ENCODE measurements around the gene ZC2HC1C.

Gene ZC2HC1C

DNA sequence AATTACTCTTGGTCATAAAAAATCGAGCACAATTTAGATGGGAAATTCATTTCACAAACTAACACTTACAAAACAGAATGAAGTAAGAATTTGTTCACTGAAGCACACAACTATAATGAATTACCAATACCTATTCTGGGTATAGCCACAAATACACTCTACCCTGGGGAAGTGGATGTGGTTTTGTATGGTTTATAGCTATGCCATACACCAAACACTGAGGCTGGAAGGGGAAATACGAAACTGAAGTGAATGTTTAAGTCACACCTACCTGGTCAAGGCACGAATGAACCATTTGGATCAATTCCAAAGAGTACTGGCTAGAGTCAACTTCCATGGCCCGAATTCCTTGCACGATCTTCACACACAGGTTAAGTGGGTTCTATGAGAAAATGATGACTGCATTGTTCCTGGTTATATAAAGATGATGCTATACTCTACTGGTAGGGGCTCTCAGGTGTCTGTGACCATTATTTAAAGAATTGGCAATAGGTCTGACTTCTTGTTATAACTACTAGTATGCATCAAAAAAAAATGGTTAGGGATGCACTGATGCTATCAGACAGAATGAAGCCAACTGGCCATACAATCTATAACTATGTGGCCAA lies 44.6 kb downstream of the ZC2HC1C start:
- Histone ChIP-seq H3K36me3 (peaks cover 75% of the 10 kb centered on the region), H3K9me3 (ENCODE audit: severe bottlenecking) (no peaks in the 10 kb centered on the region)

DNA sequence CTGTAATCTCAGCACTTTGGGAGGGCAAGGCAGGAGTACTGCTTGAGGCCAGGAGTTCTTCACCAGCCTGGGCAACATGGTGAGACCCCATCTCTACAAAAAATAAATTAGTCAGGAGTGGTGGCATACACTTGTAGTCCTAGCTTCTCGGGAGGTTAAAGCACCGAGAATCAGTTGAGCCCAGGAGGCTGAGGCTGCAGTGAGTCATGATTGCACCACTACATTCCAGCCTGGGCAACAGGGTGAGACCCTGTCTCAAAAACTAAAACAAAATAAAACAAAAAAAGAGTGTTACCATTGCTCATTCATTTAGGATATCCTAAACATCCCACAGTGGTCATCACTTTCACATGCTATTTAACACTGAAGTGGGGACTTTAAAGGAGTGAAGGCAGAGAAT lies 49.6 kb downstream of the ZC2HC1C start:
- TF ChIP-seq, protein P1, sequence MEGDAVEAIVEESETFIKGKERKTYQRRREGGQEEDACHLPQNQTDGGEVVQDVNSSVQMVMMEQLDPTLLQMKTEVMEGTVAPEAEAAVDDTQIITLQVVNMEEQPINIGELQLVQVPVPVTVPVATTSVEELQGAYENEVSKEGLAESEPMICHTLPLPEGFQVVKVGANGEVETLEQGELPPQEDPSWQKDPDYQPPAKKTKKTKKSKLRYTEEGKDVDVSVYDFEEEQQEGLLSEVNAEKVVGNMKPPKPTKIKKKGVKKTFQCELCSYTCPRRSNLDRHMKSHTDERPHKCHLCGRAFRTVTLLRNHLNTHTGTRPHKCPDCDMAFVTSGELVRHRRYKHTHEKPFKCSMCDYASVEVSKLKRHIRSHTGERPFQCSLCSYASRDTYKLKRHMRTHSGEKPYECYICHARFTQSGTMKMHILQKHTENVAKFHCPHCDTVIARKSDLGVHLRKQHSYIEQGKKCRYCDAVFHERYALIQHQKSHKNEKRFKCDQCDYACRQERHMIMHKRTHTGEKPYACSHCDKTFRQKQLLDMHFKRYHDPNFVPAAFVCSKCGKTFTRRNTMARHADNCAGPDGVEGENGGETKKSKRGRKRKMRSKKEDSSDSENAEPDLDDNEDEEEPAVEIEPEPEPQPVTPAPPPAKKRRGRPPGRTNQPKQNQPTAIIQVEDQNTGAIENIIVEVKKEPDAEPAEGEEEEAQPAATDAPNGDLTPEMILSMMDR (IDR thresholded peaks at IDR 0.05; ENCODE audit: low read depth, low read length) = no peak
- no peaks in the 10 kb centered on the region for H3K9me3 ChIP-seq (ENCODE audit: severe bottlenecking)
- H3K27me3 ChIP-seq (ENCODE audit: insufficient read depth, low read depth, severe bottlenecking) = no peaks in the 10 kb centered on the region
- no peak for DNase-seq
- H3K27ac ChIP-seq = no peak overlapping the region
- no peak overlapping the region for H3K4me3 ChIP-seq (ENCODE audit: low read depth, low read length)
- H3K36me3 ChIP-seq = peaks cover 48% of the 10 kb centered on the region

More for the DNA sequence above, 44.6 kb downstream of the ZC2HC1C start:
- DNase-seq = no peak
- H3K27me3 ChIP-seq (ENCODE audit: insufficient read depth, low read depth, severe bottlenecking) = no peaks in the 10 kb centered on the region
- no peak overlapping the region for H3K27ac ChIP-seq
- no peak overlapping the region for H3K4me3 ChIP-seq (ENCODE audit: low read depth, low read length)
- TF ChIP-seq, protein P1 (IDR thresholded peaks at IDR 0.05; ENCODE audit: low read depth, low read length) = no peak

DNA sequence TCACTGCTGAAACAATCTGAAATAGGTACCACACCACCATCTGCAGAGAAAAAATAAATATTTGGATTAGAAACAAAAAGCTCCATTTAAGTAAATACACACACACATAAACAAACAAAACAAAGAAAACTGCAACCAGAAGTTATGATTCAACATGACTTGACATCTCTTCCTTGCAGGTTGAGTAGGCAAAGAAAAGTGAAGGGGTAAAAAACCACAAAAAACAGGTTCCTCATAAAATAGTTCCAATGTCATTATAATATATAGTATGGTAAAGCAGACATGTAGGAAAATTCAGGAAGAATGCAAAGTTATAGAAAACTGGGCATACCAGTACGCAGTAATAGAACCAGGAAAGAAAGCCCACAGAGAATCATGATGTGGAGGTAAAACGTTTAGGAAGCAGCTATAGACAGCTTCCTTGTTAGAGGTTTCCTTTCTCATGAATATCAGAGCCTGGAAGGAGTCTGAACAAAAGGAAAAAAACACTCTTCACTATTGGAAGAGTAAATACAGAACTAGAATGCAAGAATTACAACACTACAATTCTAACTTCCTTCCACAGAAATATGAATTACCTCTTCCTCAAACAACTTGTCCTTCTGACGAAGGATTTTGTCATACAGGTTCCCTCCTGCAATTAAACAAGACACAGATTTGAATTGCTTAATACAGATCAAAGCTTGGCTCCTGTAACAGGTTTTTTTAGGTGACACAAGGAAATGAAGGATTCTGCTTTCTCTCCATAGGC lies 51.3 kb downstream of the ZC2HC1C start:
- DNase-seq = no peak
- Histone ChIP-seq H3K36me3 (peaks cover 34% of the 10 kb centered on the region), H3K27ac (no peak overlapping the region), H3K4me3 (ENCODE audit: low read depth, low read length) (no peak overlapping the region), H3K9me3 (ENCODE audit: severe bottlenecking) (no peaks in the 10 kb centered on the region), H3K27me3 (ENCODE audit: insufficient read depth, low read depth, severe bottlenecking) (no peaks in the 10 kb centered on the region)
- TF ChIP-seq, protein P1 (IDR thresholded peaks at IDR 0.05; ENCODE audit: low read depth, low read length) = no peak

DNA sequence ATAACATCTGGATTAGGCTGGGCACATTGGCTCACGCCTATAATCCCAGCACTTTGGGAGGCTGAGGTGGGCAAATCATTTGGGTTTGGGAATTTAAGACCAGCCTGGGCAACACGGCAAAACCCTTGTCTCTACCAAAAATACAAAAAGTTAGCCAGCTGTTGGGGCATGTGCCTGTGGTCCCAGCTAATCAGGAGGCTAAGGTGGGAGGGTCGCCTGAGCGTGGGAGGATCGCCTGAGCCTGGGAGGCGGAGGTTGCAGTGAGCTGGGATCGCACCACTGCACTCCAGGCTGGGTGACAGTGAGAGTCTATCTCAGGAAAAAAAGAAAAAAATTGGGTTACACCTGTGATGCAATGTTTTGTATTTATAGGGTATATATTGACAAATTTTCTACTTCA lies 52.1 kb downstream of the ZC2HC1C start:
- Histone ChIP-seq H3K9me3 (ENCODE audit: severe bottlenecking) (no peaks in the 10 kb centered on the region), H3K36me3 (peaks cover 26% of the 10 kb centered on the region), H3K4me3 (ENCODE audit: low read depth, low read length) (no peak overlapping the region), H3K27ac (no peak overlapping the region), H3K27me3 (ENCODE audit: insufficient read depth, low read depth, severe bottlenecking) (no peaks in the 10 kb centered on the region)
- DNase-seq = no peak
- TF ChIP-seq, protein P1 (IDR thresholded peaks at IDR 0.05; ENCODE audit: low read depth, low read length) = no peak

DNA sequence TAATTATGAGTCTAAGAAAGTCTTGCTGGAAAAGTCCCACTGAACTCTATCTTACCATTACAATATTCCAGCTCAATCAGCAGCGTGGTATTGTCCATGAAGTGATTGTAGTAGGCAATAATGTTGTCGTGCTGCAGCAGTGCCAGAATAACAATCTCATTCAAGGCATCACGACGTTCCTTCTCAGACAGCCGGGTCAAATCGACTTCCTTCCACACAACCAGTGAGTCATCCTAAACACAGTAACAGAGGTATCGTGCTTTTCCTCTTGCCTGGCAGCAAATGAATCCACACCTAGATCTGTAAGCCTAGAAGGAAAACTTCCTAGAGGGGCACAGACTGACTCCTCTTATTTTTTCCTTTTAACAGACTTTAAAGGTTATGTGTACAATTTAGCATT lies 54.5 kb downstream of the ZC2HC1C start:
- no peak overlapping the region for H3K27ac ChIP-seq
- TF ChIP-seq, protein P1 (IDR thresholded peaks at IDR 0.05; ENCODE audit: low read depth, low read length) = no peak

More for the DNA sequence above, 54.5 kb downstream of the ZC2HC1C start:
- no peaks in the 10 kb centered on the region for H3K27me3 ChIP-seq (ENCODE audit: insufficient read depth, low read depth, severe bottlenecking)
- no peaks in the 10 kb centered on the region for H3K9me3 ChIP-seq (ENCODE audit: severe bottlenecking)
- DNase-seq = no peak
- no peak overlapping the region for H3K4me3 ChIP-seq (ENCODE audit: low read depth, low read length)
- H3K36me3 ChIP-seq = peaks cover 17% of the 10 kb centered on the region
